ENCODE results near the gene CAMK2G.
"Not testable (repeated sequence)": the region's sequence is repeated elsewhere in the genome, so short reads cannot be mapped to it uniquely, and the experiment has no call there.

DNA sequence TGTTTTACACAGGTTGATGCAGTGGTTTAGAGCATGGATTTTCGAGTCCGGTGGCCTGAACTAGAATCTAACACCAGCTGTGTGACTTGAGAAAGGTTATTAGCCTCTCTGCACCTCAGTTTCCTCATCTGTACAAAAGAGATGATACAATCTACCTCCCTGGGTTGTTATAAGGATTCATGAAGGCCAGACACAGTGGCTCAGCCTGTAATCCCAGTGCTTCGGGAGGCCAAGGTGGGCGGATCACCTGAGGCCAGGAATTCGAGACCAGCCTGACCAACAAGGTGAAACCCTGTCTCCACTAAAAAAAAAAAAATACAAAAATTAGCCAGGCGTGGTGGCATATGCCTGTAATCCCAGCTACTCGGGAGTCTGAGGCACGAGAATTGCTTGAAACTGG lies 45.1 kb upstream of the CAMK2G start:
- TF ChIP-seq, protein P1, sequence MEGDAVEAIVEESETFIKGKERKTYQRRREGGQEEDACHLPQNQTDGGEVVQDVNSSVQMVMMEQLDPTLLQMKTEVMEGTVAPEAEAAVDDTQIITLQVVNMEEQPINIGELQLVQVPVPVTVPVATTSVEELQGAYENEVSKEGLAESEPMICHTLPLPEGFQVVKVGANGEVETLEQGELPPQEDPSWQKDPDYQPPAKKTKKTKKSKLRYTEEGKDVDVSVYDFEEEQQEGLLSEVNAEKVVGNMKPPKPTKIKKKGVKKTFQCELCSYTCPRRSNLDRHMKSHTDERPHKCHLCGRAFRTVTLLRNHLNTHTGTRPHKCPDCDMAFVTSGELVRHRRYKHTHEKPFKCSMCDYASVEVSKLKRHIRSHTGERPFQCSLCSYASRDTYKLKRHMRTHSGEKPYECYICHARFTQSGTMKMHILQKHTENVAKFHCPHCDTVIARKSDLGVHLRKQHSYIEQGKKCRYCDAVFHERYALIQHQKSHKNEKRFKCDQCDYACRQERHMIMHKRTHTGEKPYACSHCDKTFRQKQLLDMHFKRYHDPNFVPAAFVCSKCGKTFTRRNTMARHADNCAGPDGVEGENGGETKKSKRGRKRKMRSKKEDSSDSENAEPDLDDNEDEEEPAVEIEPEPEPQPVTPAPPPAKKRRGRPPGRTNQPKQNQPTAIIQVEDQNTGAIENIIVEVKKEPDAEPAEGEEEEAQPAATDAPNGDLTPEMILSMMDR (IDR thresholded peaks at IDR 0.05): not testable (repeated sequence)
- not testable (repeated sequence) for TF ChIP-seq SIN3A (IDR thresholded peaks at IDR 0.05; ENCODE audit: borderline replicate concordance, insufficient read depth, low read depth, low read length); POLR2AphosphoS5 (IDR thresholded peaks at IDR 0.05; ENCODE audit: low read depth, low read length); TCF7L2 (IDR thresholded peaks at IDR 0.05; ENCODE audit: low read depth, low read length)
- TF ChIP-seq, protein P2, sequence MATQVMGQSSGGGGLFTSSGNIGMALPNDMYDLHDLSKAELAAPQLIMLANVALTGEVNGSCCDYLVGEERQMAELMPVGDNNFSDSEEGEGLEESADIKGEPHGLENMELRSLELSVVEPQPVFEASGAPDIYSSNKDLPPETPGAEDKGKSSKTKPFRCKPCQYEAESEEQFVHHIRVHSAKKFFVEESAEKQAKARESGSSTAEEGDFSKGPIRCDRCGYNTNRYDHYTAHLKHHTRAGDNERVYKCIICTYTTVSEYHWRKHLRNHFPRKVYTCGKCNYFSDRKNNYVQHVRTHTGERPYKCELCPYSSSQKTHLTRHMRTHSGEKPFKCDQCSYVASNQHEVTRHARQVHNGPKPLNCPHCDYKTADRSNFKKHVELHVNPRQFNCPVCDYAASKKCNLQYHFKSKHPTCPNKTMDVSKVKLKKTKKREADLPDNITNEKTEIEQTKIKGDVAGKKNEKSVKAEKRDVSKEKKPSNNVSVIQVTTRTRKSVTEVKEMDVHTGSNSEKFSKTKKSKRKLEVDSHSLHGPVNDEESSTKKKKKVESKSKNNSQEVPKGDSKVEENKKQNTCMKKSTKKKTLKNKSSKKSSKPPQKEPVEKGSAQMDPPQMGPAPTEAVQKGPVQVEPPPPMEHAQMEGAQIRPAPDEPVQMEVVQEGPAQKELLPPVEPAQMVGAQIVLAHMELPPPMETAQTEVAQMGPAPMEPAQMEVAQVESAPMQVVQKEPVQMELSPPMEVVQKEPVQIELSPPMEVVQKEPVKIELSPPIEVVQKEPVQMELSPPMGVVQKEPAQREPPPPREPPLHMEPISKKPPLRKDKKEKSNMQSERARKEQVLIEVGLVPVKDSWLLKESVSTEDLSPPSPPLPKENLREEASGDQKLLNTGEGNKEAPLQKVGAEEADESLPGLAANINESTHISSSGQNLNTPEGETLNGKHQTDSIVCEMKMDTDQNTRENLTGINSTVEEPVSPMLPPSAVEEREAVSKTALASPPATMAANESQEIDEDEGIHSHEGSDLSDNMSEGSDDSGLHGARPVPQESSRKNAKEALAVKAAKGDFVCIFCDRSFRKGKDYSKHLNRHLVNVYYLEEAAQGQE (IDR thresholded peaks at IDR 0.05; ENCODE audit: insufficient read depth in 1 of 2, low read depth in 2 of 2, low read length in 1 of 2): not testable (repeated sequence)

Data from Panc1 (cell line).